AG08396 (cell line): Measurements from ENCODE around the gene CPVL.
A peak's percentile ranks its signal among the peaks of the same experiment; 100 is the strongest.

ENCODE experiments used
- DNase-seq: peaks from one replicate; pipeline ENCODE4 v3.0.0; 2012; ENCODE audit warnings: low spot score, mixed read lengths

CPVL gene

DNA sequence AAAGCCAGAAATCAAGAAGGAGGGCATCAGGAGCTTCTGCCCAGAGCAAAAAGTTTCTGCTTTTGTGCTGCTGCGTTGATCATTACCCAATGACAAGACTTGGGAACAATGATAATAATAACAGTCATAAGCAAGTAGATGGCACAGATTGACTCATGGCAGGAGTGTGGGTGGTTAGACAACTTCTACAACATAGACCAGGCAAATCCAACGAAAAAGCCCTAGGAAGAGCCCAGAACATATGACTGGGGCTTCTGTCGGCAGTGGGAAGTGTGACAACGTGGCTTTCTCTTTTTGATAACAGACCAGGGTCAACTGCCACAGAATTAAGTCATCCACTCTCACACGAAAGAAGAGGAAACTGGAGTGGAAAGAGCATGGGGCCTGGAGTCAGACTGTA, 102.8 kb downstream of the CPVL start:
- no peak for DNase-seq

DNA sequence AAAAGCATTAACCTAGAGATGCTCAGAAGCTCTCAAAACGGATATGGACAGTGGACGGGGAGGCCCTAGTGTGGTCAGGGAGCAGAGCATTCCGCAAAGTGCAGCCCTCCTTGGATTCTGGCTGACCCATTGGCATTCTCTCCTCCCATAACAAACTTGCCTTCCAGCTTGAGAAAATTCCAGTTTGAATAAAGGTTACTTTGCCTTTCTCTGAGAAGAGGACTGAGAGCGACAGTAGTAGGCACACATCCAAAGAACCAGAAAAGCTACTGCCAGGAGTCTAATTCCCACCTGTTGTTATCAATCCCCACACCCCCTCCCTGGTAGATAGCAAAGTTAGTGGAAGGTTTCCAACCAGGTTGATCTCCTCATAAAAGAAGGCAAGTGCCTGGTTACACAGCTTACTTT, 103.5 kb downstream of the CPVL start:
- DNase-seq: no peak

DNA sequence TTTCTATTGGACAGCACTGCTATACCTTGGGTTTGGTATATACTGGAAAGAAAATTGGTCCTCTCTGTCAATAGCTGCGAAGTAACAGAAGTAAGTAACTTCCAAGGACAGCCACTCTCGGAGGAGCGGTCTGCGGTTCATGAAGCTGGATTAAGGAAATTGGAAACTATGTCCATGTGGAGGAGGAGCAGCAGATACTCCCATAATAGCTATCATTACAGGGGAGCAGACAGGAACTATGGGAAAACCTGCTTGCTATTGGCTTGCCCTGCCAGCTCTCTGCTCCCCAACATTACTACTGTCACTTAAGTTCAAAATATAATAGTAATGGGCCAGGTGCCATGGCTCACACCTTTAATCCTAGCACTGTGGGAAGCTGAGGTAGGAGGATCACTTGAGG, 104.3 kb downstream of the CPVL start:
- DNase-seq: no peak

- no peak for DNase-seq
These were observed 105.8 kb downstream of the CPVL start for GRCh38 chr7:29040579-29040925.

GRCh38 chr7:29039821-29040578, 106.3 kb downstream of the CPVL start:
- no peak for DNase-seq

DNA sequence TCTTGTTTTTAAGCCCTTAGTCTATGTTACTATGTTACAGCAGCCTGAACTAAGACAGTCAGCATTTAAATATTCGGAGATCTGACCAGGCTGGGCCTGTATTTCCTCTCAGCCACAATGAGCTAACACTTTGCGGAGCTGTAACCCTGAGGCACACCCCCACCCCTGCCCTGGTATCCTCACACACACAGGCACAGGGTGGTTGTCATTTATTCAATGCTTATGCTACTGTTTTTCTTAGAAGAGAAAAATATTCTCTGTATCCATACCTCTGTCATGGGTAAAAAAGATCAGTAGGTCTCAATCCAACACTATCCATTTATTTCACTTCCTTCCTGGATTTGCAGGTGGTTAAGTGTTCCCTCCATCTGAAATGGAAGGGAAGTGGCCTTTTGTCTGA, 107.9 kb downstream of the CPVL start:
- DNase-seq: no peak

- DNase-seq: peak; percentile 43
These were observed 111.1 kb downstream of the CPVL start for GRCh38 chr7:29035044-29035740.

DNA sequence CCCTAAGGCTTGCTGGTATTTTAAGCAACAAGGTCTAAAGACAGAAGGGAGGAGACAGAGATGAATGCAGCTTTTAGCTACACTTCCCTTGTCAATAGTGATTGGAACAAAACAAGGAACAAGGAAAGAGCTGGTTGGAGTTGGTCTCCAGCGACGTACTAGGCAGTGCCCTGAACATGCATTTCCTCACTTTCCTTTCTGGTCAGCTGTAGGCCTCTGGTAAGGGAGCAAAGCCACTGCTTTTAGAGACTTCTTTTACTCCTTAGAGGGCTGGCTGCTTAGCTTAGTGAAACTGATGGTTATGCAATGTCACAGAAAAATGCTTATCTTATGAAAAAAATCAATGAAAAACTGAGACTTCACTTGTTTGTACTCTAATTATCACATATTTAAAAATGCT, 112.8 kb downstream of the CPVL start:
- no peak for DNase-seq

DNA sequence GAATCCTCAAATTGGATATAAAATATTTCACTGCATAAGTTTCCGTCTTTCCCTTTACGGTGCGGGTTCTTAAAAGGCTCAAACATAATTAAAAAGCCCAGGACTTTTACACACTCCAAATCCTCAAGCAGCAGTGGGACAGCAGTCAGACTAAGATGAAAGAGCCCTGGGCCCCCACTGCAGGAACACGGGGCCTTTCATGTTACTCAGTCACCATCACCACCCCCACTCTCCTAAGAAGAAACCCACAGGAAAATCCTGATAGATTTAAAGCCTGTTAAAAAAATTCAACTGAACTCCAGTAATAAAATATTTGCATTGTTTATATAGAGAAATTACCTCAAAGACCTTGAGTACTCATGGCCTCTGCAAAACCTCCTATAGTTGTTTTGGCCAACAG, 114.2 kb downstream of the CPVL start:
- no peak for DNase-seq

DNA sequence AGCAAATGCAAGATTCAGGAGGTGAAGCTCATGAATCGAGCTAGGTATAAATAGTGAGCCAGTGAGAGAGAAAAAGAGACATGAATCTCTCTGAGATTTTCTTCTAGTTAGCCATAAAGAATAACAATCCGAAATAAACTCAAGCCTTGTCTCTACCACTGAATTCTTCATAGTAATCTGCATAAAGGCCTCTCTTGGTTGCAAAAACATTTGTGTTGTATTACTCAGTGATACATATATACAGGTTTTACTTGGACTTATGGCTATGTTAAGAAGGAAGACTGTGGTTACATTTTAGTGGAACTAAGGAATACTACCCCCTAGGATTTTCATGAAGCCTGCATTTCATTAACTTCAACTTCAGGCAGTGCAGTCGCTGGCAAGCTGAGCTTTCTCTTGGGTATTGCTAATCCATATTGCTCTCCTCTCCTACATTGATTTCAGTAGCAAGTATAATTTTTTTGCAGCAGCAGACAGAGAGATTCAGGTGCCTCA, 115.5 kb downstream of the CPVL start:
- no peak for DNase-seq

- DNase-seq: no peak
These were observed 123.9 kb downstream of the CPVL start for GRCh38 chr7:29022291-29022988.

GRCh38 chr7:29019896-29020295, 126.4 kb downstream of the CPVL start:
- no peak for DNase-seq

- peak; percentile 15 for DNase-seq
These were observed 127.0 kb downstream of the CPVL start for GRCh38 chr7:29019387-29019786.

DNA sequence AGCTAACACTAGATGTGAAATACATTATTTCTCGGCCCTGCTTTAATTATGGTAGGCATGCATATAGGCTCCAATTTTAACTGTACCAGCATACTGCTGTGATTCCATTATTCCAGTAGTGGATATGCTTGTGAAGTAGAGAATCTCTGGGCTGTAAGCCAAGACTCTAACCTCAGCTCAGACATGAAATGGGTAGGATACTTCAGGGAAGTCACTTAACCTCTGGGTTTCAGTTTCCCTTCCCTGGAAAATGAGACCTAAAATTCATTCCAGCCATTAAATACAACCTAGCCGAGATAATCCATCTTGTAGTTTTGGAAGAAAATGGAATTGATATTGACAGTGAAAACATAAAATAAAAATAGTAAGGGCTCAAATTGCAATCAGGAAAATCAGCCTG, 128.6 kb downstream of the CPVL start:
- DNase-seq: no peak

- DNase-seq: no peak
These were observed 131.6 kb downstream of the CPVL start for GRCh38 chr7:29014725-29015124.

- no peak for DNase-seq
These were observed 132.4 kb downstream of the CPVL start for GRCh38 chr7:29013931-29014330.

DNA sequence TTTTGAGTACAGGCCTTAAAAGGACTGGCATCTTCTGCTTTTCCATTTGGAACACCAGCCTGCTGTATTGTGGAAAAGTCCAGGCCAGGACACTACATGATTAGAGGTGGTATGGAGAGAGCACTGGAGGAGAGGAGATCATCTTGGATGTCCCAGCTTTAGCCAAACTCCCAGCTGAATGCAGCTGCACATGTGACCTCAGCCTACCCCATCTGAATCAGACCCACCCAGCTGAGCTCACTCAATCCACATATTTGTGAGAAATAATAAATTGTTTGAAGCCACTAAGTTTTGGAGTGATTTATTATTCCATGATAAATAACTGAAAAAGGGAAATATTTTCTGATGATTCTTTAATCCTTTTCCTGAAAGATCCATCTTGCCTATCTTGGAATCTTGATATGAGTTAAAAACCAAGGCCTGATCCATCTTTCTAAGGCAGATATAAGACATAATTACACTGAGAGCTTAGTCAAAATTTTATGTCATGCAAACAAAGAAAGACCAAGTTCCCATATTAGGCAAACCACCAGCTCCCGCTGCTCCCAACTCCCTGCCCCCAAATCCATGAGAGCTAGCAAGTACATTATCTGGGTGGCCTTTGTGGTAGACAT, 133.1 kb downstream of the CPVL start:
- no peak for DNase-seq

DNA sequence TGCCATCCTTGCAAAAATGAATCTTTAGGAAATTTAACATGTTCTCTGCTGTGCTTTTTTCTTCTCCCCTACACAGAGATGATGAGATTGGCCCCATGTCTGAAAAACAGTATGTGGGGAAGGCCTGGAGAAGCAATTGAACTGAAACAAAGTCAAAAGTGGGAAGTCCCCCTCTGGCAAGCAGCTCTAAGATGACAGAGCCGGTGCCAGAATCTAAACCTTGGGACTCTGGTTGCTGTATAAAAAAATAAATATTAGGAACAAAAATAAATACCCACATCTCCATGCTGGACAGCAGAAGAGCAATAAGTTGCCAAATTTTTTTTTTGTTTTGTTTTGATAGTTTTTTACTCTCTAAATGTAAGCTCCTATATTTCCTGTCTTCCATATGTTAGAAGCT, 136.4 kb downstream of the CPVL start:
- no peak for DNase-seq

DNA sequence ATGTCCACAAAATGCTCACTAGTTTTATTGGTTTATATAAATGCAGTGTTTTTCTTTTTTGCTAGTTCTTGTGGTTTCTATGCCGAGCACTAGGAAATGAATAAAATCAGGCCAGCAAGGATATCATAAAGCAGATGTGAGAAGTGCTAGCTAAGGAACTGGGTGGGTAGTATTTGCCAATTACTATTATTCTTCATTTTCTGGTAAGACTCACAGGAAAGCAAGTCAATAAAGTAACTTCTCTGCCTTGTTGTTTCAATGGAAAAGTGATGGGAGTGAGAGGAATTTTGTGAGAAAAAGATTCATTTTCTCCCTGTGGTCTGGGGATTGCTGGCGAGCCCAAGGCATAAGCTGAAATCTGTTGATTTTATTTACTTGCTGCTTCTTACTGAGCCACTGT, 137.7 kb downstream of the CPVL start:
- DNase-seq: no peak

DNA sequence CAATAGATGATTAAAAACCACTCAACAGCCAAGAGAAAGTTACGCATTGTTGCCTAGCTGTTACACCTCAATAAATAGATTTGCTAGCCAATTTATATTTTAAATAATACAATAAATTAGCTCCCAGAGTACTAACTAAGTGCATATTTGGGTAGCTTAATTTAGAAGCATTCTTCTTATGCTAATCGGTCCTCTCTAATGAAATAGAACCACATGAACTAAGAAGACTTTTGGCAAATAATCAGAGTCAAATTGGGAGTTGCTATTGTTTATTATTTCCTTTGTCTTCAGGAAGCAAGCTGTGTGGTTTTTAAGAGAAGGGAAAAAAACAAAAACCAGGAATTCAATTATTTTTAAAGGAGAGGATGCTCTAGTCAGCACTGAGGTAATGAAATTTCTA, 139.2 kb downstream of the CPVL start:
- no peak for DNase-seq

GRCh38 chr7:29005829-29006228, 140.5 kb downstream of the CPVL start:
- no peak for DNase-seq

DNA sequence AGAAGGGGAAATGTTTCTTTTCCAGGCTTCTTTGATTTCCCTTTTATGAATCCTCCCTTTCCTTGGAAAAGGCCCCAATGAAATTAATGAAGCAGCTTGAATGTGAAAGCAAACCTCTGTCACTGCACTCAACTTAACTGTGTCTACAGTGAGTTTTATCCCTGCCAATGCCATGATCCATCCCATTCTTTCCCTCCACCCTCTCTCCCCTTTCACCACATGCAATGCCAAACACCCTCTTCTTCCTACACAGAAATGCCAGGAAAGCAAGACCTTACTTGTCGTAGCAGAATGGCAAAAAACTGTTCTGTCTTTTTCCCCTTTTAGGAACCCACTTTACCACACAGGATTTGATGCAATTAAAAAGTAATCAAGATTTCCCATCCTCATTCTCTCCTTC, 140.9 kb downstream of the CPVL start:
- DNase-seq: no peak

DNA sequence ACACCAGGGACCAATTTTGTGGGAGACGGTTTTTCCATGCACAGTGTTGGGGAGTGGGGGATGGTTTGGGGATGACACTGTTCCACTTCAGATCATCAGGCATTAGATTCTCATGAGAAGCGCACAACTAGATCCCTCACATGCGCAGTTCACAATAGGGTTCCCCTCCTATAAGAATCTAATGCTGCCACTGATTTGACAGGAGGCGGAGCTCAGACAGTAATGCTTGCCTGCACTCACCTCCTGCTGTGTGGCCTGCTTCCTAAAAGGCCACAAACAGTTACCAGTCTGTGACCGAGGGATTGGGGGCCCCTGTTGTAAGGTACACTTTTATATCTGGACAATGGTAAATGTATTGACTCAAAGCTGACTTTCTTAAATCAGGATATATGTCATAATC, 142.6 kb downstream of the CPVL start:
- no peak for DNase-seq
